Stomach (tissue), 9 donors: ENCODE measurements around the gene PPP4R4. TPM values are rescaled to one million over a fixed set of nuclear protein-coding genes. Genes with fewer than 3 reads are reported as not detected.
"Not testable (repeated sequence)": the region's sequence is repeated elsewhere in the genome, so short reads cannot be mapped to it uniquely, and the experiment has no call there.

ENCODE experiments used
- DNase-seq, 2 donors: peaks; one replicate each; pipeline versions ENCODE4 v3.0.0 to v3.0.0-alpha.2; 2013 to 2019
- H3K27ac ChIP-seq, 5 donors: fragments of 200-600 bp in 4 of 5; sonication (generic) in 4 of 5; one replicate each; pipeline ENCODE4 v1.5.1; 2013 to 2019; ENCODE audit warnings: mild to moderate bottlenecking in 1 of 5, moderate library complexity in 1 of 5
- H3K27me3 ChIP-seq, 3 donors: fragments of 200-600 bp; sonication (generic); one replicate each; pipeline ENCODE4 v1.5.1; 2017 to 2019; ENCODE audit warnings: mixed run types in 1 of 3
- H3K36me3 ChIP-seq, 4 donors: fragments of 200-600 bp; sonication (generic); 1 replicate in 3 of 4; 2 replicates in 1 of 4; pipeline ENCODE4 v1.5.1; 2016 to 2019
- H3K4me1 ChIP-seq, 4 donors: fragments of 200-600 bp; sonication (generic); one replicate each; pipeline ENCODE4 v1.5.1; 2016 to 2019
- H3K4me3 ChIP-seq, 4 donors: fragments of 200-600 bp; sonication (generic) in 3 of 4; one replicate each; pipeline ENCODE4 v1.5.1; 2016 to 2019; ENCODE audit warnings: mild to moderate bottlenecking in 1 of 4
- H3K9me3 ChIP-seq, 4 donors: fragments of 200-600 bp; sonication (generic); one replicate each; pipeline ENCODE4 v1.5.1; 2016 to 2019
- EP300 ChIP-seq: sonication (generic); formaldehyde crosslinking; IDR thresholded peaks from one replicate; pipeline ENCODE4 v1.6.1; 2017; ENCODE audit warnings: antibody characterized with exemption
- POLR2A ChIP-seq, 4 donors: fragments of 450-650 bp; IDR thresholded peaks; one replicate each; pipeline ENCODE4 v1.6.1; 2016; ENCODE audit warnings: antibody characterized with exemption in 4 of 4, control low read depth in 2 of 4, mild to moderate bottlenecking in 1 of 4, moderate library complexity in 1 of 4
- POLR2AphosphoS5 ChIP-seq, 3 donors: sonication (generic); formaldehyde crosslinking; IDR thresholded peaks; one replicate each; pipeline ENCODE4 v1.6.1; 2016; ENCODE audit warnings: antibody characterized with exemption in 3 of 3
- WGBS, 5 donors: extraction: QIAGEN DNeasy Blood & Tissue Kit in 3 of 5; methylation state at CpG; one replicate each; pipeline versions ENCODE4 v1.1.5 to v1.1.7; 2013 to 2018; 5-methylcytosine and 5-hydroxymethylcytosine counted together
- intact Hi-C: fragments of 100-400 bp; cut with DNase I; formaldehyde crosslinking; loops from one replicate; pipeline ENCODE4 v1.15.1; 2023; ENCODE audit warnings: low total_unique reads
- polyA plus RNA-seq, 3 donors: library from polyadenylated mRNA; stranded (reverse); fragments of 200-250 nt; gene quantifications; one replicate each; pipeline ENCODE4 v1.2.3, GENCODE V29; 2013
- total RNA-seq, 5 donors: library from RNA; depleted of rRNA; stranded (reverse); fragments of >200 nt; gene quantifications; one replicate each; pipeline versions ENCODE4 v1.1.0 to v1.2.3, GENCODE V29; 2014 to 2016
- TF ChIP-seq, protein P1 (sequence below), 7 experiments: fragments of 450-650 bp in 4 of 7; fragments of 200-600 bp in 3 of 7; sonication (generic) in 3 of 7; IDR thresholded peaks; one replicate each; pipeline ENCODE4 v1.5.1; 2016 to 2019; ENCODE audit warnings: antibody characterized with exemption in 7 of 7, control low read depth in 2 of 7, mild to moderate bottlenecking in 1 of 7
- donor health status: healthy with polysubstance abuse.
- donor health status: Bipolar disorder and iron deficiency.
- donor health status: healthy.

PPP4R4 gene
- total and polyA plus RNA-seq, 8 donors: under 0.01 to 11.7 (median 0.50) TPM; not detected in 1

DNA sequence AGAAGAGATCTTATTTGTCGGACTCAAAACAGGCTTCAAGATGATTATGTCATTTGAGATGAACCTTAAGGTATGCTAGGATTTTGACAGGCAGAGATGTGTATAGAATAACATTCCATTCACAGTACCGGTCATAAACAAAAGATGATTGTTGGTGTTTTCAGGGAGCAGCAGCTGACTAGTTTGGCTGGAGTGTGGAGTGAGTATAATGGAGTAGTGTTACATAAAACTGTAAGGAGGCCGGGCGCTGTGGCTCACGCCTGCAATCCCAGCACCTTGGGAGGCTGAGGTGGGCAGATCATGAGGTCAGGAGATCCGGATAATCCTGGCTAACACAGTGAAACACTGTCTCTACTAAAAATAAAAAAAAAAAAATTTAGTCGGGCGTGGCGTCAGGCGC, 95.0 kb downstream of the PPP4R4 start:
- H3K27ac ChIP-seq: no peak overlapping the region
- WGBS, 5 donors: 77 to 84% (median 79%) methylated on average over 10 of the region's 10 CpGs
- intact Hi-C loops: no loop called here
- TF ChIP-seq, protein P1, sequence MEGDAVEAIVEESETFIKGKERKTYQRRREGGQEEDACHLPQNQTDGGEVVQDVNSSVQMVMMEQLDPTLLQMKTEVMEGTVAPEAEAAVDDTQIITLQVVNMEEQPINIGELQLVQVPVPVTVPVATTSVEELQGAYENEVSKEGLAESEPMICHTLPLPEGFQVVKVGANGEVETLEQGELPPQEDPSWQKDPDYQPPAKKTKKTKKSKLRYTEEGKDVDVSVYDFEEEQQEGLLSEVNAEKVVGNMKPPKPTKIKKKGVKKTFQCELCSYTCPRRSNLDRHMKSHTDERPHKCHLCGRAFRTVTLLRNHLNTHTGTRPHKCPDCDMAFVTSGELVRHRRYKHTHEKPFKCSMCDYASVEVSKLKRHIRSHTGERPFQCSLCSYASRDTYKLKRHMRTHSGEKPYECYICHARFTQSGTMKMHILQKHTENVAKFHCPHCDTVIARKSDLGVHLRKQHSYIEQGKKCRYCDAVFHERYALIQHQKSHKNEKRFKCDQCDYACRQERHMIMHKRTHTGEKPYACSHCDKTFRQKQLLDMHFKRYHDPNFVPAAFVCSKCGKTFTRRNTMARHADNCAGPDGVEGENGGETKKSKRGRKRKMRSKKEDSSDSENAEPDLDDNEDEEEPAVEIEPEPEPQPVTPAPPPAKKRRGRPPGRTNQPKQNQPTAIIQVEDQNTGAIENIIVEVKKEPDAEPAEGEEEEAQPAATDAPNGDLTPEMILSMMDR (IDR thresholded peaks at IDR 0.05): no peak
- TF ChIP-seq POLR2AphosphoS5 (IDR thresholded peaks at IDR 0.05) (no peak), POLR2A (IDR thresholded peaks at IDR 0.05) (no peak), EP300 (no peak)
- no peaks in the 10 kb centered on the region for H3K36me3 ChIP-seq
- no peaks in the 10 kb centered on the region for H3K9me3 ChIP-seq
- H3K4me1 ChIP-seq: no peaks in the 10 kb centered on the region
- no peak overlapping the region for H3K4me3 ChIP-seq
- H3K27me3 ChIP-seq: no peaks in the 10 kb centered on the region
- DNase-seq: no peak

DNA sequence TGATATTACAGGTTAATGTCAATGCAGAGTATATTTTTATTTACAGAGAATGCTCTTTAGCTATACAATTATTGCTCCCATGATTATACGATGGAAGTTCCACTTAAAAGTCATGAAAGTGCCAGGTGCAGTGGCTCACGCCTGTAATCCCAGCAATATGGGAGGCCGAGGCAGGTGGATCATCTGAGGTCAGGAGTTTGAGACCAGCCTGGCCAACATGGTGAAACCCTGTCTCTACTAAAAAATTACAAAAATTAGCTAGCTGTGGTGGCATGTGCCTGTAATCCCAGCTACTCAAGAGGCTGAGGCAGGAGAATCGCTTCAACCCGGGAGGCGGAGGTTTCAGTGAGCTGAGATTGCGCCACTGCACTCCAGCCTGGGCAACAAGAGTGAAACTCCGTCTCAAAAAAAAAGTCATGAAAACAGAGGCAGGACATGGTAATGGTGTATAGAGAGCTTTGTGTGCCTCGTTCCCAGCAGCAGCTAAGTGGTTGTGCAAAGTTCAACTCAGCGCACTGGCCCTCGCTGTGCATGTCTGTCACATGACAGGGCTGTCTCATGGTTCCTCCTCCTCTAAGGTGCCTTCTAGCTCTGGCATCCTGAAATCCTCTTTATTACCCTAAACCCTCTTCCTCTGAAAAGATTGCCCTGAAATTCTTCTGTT, 102.9 kb downstream of the PPP4R4 start:
- peak in 1 of 2 donors; percentile 42 for DNase-seq
- 66 to 81% (median 77%) methylated on average over 11 of the region's 11 CpGs for WGBS, 5 donors
- H3K9me3 ChIP-seq, H3K27me3 ChIP-seq, H3K4me3 ChIP-seq, H3K4me1 ChIP-seq, H3K27ac ChIP-seq, intact Hi-C loops, H3K36me3 ChIP-seq: not testable (repeated sequence)

DNA sequence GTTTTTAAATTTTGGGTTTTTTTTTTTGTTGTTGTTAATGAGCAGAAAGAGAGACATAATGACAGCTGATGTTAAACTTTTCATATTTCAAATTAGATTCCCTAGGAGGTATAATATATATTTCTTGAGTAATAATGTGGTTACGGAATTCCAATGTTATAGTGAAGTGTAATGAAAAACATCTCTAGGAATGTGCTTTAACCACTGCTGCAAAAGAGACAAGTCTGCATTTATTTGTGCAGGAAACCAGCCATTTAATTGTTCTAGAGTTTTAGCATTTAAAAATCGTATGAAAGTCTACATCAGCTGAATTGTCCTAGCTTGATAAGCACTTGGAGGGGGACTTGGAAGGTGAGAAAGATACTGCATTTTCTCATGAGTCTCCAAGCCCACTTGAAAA, 104.6 kb downstream of the PPP4R4 start:
- Histone ChIP-seq H3K27me3 (peaks cover 0 to 7% (median 0%) of the 10 kb centered on the region in 3 donors), H3K36me3 (no peaks in the 10 kb centered on the region), H3K4me1 (no peaks in the 10 kb centered on the region), H3K27ac (no peak overlapping the region), H3K9me3 (no peaks in the 10 kb centered on the region), H3K4me3 (no peak overlapping the region)
- no peak for DNase-seq
- WGBS, 5 donors: 56 to 68% (median 67%) methylated on average over 2 of the region's 2 CpGs
- intact Hi-C loops: no loop called here
- TF ChIP-seq POLR2AphosphoS5 (IDR thresholded peaks at IDR 0.05): no peak
- no peak for TF ChIP-seq POLR2A (IDR thresholded peaks at IDR 0.05)
- TF ChIP-seq, protein P1 (IDR thresholded peaks at IDR 0.05): no peak
- no peak for TF ChIP-seq EP300

DNA sequence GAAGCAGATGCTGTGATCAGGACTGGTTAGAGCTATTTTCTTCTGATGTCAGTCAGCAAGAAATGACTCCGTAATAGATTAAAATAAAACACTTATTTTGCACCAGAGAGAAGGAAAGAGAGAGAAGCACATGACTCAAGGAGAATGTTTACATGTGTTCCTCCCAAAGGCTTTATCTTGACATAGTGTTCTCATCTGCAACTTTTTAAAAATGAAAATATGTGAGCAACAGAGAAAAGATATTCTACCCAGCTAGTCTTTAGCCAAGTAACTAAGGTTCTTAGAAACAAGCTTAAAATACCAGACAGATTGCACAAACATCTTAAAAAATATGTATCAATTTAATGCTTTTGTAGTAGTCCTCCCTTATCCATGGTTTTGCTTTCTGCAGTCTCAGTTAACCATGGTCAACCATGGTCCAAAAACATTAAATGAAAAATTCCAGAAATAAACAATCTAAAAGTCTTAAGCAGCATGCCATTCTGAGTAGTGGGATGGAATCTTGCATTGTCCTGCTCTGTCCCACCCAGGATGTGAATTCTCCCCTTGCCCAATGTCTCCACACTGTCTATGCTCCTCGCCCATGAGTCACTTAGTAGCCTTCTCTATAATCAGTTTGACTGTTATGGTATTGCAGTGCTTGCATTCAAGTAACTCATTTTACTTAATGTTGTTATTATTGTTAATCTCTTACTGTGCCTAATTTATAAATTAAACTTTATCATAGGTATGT, 109.0 kb downstream of the PPP4R4 start:
- intact Hi-C loops: no loop called here
- no peaks in the 10 kb centered on the region for H3K27me3 ChIP-seq
- no peak overlapping the region for H3K27ac ChIP-seq
- no peaks in the 10 kb centered on the region for H3K36me3 ChIP-seq
- H3K9me3 ChIP-seq: no peaks in the 10 kb centered on the region
- no peaks in the 10 kb centered on the region for H3K4me1 ChIP-seq
- H3K4me3 ChIP-seq: no peak overlapping the region
- TF ChIP-seq EP300 (no peak), POLR2AphosphoS5 (IDR thresholded peaks at IDR 0.05) (no peak), POLR2A (IDR thresholded peaks at IDR 0.05) (no peak)
- TF ChIP-seq, protein P1 (IDR thresholded peaks at IDR 0.05): no peak
- no peak for DNase-seq
- 69 to 86% (median 80%) methylated on average over 2 of the region's 2 CpGs for WGBS, 5 donors

DNA sequence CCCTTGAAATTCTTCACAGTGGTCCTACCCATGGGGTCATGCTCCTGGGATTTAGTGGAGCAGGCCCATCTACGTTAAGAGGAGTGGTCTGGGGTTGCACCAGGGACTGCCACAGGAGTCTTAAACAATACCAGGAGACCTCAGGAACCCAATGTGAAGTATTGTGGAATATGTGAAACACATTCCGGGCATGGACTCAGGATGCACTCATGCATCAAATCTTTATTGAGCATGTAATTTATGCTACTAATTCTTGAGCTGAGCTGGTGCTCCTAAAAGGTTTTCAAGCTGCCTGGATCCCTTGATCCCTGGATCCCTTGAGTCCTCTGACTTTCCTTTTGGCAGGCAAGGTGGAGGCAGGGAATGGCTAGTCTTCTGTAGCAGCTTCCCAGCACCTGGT, 110.1 kb downstream of the PPP4R4 start:
- no peaks in the 10 kb centered on the region for H3K36me3 ChIP-seq
- 69 to 93% (median 82%) methylated on average over 2 of the region's 2 CpGs for WGBS, 5 donors
- TF ChIP-seq POLR2AphosphoS5 (IDR thresholded peaks at IDR 0.05) (no peak), EP300 (no peak), POLR2A (IDR thresholded peaks at IDR 0.05) (no peak)
- TF ChIP-seq, protein P1 (IDR thresholded peaks at IDR 0.05): no peak
- intact Hi-C loops: no loop called here
- H3K27ac ChIP-seq: no peak overlapping the region
- H3K27me3 ChIP-seq: no peaks in the 10 kb centered on the region
- no peak for DNase-seq
- no peak overlapping the region for H3K4me3 ChIP-seq
- H3K9me3 ChIP-seq: no peaks in the 10 kb centered on the region
- no peaks in the 10 kb centered on the region for H3K4me1 ChIP-seq
